ENCODE measurements around the gene CYP4A22. TPM values are rescaled to one million over a fixed set of nuclear protein-coding genes. Genes with fewer than 3 reads are reported as not detected.
"Not testable (repeated sequence)": the region's sequence is repeated elsewhere in the genome, so short reads cannot be mapped to it uniquely, and the experiment has no call there.

The CYP4A22 gene
- total RNA-seq, 2 donors from 2014 or later, result not detected

DNA sequence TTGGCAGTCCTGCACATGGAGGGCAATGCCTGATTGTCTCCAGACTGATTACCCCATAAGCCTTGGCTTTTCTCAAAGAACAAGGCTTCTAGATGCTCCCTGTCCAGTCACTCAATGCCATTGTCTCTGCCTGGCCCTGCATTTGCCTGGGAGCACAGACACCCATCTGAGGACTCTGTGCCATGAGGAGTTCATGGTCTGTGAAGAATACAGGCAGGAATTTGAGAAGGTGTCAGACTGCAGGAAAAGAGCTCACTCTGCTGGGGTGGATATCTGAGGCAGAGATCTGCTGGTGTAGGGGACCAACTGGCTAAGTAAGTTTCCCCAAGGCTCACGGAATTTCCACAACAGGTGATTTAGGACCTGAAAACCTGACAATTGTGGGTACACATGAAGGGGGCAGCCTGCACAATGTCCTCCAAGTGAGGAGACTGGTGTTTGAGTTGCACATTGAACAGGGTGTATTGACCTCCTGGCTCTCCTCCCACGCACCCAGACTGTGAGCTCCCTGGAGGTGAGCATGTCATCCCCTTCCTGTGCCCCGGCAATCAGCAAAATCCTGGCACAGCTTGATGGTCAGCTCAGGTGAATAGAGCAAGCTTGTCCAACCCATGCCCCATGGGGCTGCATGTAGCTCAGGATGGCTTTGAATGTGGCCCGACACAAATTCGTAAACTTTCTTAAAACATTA, 829 bp downstream of the CYP4A22 start:
- H3K27me3 ChIP-seq (replicated peaks; ENCODE audit: insufficient read depth), result no peaks in the 10 kb centered on the region
- WGBS, result 85% methylated on average over 5 of the region's 5 CpGs
- TF ChIP-seq, protein P1, sequence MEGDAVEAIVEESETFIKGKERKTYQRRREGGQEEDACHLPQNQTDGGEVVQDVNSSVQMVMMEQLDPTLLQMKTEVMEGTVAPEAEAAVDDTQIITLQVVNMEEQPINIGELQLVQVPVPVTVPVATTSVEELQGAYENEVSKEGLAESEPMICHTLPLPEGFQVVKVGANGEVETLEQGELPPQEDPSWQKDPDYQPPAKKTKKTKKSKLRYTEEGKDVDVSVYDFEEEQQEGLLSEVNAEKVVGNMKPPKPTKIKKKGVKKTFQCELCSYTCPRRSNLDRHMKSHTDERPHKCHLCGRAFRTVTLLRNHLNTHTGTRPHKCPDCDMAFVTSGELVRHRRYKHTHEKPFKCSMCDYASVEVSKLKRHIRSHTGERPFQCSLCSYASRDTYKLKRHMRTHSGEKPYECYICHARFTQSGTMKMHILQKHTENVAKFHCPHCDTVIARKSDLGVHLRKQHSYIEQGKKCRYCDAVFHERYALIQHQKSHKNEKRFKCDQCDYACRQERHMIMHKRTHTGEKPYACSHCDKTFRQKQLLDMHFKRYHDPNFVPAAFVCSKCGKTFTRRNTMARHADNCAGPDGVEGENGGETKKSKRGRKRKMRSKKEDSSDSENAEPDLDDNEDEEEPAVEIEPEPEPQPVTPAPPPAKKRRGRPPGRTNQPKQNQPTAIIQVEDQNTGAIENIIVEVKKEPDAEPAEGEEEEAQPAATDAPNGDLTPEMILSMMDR (IDR thresholded peaks at IDR 0.05), result no peak
- TF ChIP-seq POLR2A (IDR thresholded peaks at IDR 0.05), result no peak
- TF ChIP-seq POLR2AphosphoS5 (IDR thresholded peaks at IDR 0.05), result no peak
- no peaks in the 10 kb centered on the region for H3K4me1 ChIP-seq (replicated peaks)
- DNase-seq (ENCODE audit: low spot score), result no peak
- intact Hi-C loops (cut with DNase I), result no loop called here
- no peaks in the 10 kb centered on the region for H3K36me3 ChIP-seq
- no peak overlapping the region for H3K4me3 ChIP-seq
- H3K9me3 ChIP-seq, result no peaks in the 10 kb centered on the region
- H3K27ac ChIP-seq, result no peak overlapping the region

DNA sequence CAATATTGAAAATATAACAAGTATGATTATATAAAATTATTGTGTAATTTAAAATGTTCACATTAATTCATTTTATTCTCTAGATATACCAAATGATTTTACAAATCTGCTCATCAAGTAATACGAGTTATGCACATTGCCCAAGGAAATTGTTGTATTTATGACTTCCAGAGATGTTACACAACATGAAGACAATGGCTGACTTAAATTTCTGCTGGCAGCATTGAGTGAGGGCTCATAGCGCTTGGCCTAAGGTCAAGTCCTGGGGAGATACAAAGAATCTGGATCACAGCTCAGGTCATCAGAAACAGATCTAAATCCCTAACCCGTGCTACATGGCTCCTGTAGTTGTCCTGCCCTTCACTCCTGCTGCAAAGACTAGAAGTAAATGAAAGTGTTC, 3.1 kb downstream of the CYP4A22 start:
- H3K9me3 ChIP-seq; H3K4me3 ChIP-seq; DNase-seq (ENCODE audit: low spot score); H3K4me1 ChIP-seq (replicated peaks); H3K27ac ChIP-seq; H3K36me3 ChIP-seq; H3K27me3 ChIP-seq (replicated peaks; ENCODE audit: insufficient read depth); intact Hi-C loops (cut with DNase I): not testable (repeated sequence)
- 81% methylated on average over 3 of the region's 3 CpGs for WGBS

DNA sequence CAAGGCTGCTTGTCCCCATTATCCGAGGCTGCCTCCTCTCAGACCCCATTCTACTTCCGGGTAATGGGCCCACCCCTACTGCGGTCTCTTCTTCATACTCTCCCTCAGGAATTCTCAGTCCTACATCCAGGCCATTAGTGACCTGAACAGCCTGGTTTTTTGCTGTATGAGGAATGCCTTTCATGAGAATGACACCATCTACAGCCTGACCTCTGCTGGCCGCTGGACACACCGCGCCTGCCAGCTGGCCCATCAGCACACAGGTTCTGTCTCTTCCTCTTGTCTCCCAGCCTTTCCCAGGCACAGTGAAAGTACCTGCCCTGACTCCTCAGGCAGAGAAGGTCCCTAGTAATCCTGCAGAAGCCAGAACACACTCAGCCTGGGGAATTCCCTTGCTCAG, 6.4 kb downstream of the CYP4A22 start:
- H3K27ac ChIP-seq; DNase-seq (ENCODE audit: low spot score); H3K27me3 ChIP-seq (replicated peaks; ENCODE audit: insufficient read depth); H3K36me3 ChIP-seq; H3K4me1 ChIP-seq (replicated peaks); H3K9me3 ChIP-seq; H3K4me3 ChIP-seq; intact Hi-C loops (cut with DNase I): not testable (repeated sequence)
- WGBS, result 46% methylated on average over 6 of the region's 6 CpGs

DNA sequence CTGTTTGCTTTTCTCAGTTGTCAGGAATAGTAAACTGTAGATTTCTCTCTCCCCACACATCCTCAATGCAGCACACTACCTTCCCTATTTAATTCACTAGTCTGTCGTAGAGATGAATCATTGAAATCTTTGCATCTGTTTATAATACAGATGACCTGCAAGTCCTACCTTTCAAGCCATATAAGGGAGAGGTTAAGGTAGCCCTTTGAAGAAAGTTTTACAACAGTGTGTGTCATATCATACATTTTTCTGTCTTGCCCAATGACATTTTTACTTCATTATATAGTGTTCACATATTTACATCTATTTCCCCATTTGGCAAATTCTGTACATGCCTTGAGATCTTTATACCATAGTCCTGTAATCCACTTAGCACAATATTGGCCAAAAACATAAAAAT, 9.3 kb downstream of the CYP4A22 start:
- H3K27ac ChIP-seq; DNase-seq (ENCODE audit: low spot score); intact Hi-C loops (cut with DNase I); H3K27me3 ChIP-seq (replicated peaks; ENCODE audit: insufficient read depth); H3K9me3 ChIP-seq; H3K4me1 ChIP-seq (replicated peaks); H3K4me3 ChIP-seq; H3K36me3 ChIP-seq: not testable (repeated sequence)
- WGBS, result 30% methylated on average over 1 of the region's 1 CpG

DNA sequence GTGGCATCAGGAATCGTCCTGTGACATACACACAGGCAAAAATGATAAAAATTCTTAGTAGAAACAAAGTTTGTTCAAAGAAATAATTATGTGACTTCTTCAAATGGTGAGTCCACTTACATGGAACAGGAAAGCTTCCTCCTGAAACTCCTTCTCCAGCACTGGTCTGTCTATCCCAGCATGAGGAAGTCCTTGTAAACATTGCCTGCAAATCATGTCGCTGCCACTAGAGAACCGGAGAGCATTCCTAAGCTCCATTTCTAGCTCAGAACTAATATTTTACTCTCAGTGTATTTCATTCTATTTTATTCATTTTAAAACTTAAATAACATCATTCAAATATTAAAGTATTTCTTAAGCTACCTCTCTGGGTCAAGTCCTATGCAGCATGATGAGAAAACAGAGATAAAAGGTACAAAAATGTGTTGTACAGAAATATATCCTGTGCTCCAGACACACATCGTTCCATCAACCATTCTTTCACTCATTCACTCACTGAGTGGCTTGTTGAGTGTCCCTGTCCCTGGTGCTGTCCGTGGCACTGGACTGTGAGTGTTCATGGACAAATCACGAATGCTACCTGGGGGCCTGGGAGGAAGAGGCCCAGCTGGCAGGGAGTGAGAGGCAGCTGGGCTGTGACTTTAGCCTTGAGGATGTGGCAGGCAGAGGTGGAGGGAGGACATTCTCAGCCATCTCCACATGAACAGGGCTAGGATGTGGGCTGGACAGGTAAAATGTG, 10.0 kb downstream of the CYP4A22 start:
- no peaks in the 10 kb centered on the region for H3K9me3 ChIP-seq
- no peak for TF ChIP-seq POLR2AphosphoS5 (IDR thresholded peaks at IDR 0.05)
- TF ChIP-seq POLR2A (IDR thresholded peaks at IDR 0.05), result no peak
- TF ChIP-seq, protein P1 (IDR thresholded peaks at IDR 0.05), result no peak
- no peak overlapping the region for H3K27ac ChIP-seq
- intact Hi-C loops (cut with DNase I), result no loop called here
- no peak overlapping the region for H3K4me3 ChIP-seq
- DNase-seq (ENCODE audit: low spot score), result no peak
- no peaks in the 10 kb centered on the region for H3K36me3 ChIP-seq
- WGBS, result 42% methylated on average over 6 of the region's 6 CpGs
- no peaks in the 10 kb centered on the region for H3K27me3 ChIP-seq (replicated peaks; ENCODE audit: insufficient read depth)
- no peaks in the 10 kb centered on the region for H3K4me1 ChIP-seq (replicated peaks)

DNA sequence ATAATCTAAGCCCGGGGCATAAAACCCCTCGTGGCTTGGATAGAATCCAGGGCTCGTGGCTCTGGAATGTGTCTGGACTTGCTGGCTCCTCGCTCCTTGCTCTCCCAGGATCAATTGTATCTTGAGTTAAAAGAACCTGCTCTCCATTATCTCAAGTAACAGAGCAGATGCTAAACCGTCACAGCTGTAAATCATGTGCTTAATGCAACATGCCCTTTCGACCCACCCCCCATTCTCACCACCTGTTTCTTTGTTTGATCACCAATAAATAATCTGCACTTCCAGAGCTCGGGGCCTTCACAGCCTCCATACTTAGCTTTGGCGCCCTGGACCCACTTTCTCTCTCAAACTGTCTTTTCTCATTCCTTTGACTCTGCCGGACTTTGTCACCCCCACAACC, 11.9 kb downstream of the CYP4A22 start:
- not testable (repeated sequence) for H3K9me3 ChIP-seq

DNA sequence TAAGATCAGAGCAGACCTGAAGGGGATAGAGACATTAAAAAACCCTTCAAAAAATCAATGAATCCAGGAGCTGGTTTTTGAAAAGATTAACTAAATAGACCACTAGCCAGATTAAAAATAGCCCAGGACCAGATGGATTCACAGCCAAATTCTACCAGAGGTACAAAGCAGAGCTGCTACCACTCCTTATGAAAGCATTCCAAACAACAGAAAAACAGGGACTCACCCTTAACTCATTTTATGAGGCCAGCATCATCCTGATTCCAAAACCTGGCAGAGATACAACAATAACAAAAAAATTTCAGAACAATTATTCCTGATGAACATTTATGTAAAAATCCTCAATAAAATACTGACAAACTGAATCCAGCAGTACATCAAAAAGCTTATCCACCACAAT, 19.2 kb downstream of the CYP4A22 start:
- H3K27ac ChIP-seq; H3K9me3 ChIP-seq; H3K27me3 ChIP-seq (replicated peaks; ENCODE audit: insufficient read depth); H3K36me3 ChIP-seq; H3K4me3 ChIP-seq; intact Hi-C loops (cut with DNase I); H3K4me1 ChIP-seq (replicated peaks); DNase-seq (ENCODE audit: low spot score): not testable (repeated sequence)

More for the DNA sequence above, 11.9 kb downstream of the CYP4A22 start:
- 34% methylated on average over 9 of the region's 9 CpGs for WGBS
- H3K4me3 ChIP-seq; H3K27ac ChIP-seq; H3K36me3 ChIP-seq; intact Hi-C loops (cut with DNase I); DNase-seq (ENCODE audit: low spot score); H3K27me3 ChIP-seq (replicated peaks; ENCODE audit: insufficient read depth); H3K4me1 ChIP-seq (replicated peaks): not testable (repeated sequence)

DNA sequence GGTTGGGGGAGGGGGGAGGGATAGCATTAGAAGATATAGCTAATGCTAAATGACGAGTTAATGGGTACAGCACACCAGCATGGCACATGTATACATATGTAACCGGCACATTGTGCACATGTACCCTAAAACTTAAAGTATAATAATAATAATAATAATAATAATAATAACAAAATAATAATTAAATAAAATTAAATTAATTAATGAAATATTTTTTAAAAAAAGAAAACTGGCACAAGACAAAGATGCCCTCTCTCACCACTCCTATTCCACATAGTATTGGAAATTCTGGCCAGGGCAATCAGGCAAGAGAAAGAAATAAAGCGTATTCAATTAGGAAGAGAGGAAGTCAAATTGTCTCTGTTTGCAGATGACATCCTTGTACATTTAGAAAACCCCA, 20.7 kb downstream of the CYP4A22 start:
- H3K36me3 ChIP-seq; H3K27ac ChIP-seq; DNase-seq (ENCODE audit: low spot score); H3K9me3 ChIP-seq; intact Hi-C loops (cut with DNase I); H3K27me3 ChIP-seq (replicated peaks; ENCODE audit: insufficient read depth); H3K4me3 ChIP-seq; H3K4me1 ChIP-seq (replicated peaks): not testable (repeated sequence)
- WGBS, result 96% methylated on average over 3 of the region's 3 CpGs
